NCI-H2171 (cell line): Measurements from ENCODE around the gene NEURL1B.
A peak's percentile ranks its signal among the peaks of the same experiment; 100 is the strongest.
"Not testable (repeated sequence)": the region's sequence is repeated elsewhere in the genome, so short reads cannot be mapped to it uniquely, and the experiment has no call there.

Source experiments
- DNase-seq: peaks from one replicate; lab custom pipeline; 2025; lab: John Stamatoyannopoulos, UW

The NEURL1B gene

GRCh38 chr5:172634106-172634899 lies 6.8 kb upstream of the NEURL1B start:
- DNase-seq = no peak

- DNase-seq = no peak
Observed at GRCh38 chr5:172635038-172635437, 6.0 kb upstream of the NEURL1B start.

- DNase-seq = no peak
Observed at GRCh38 chr5:172636279-172637050, 4.6 kb upstream of the NEURL1B start.

GRCh38 chr5:172637110-172637580 lies 3.9 kb upstream of the NEURL1B start:
- peak; percentile 65 for DNase-seq

GRCh38 chr5:172637740-172638139 lies 3.3 kb upstream of the NEURL1B start:
- DNase-seq = no peak

- no peak for DNase-seq
Observed at GRCh38 chr5:172638209-172638768, 2.8 kb upstream of the NEURL1B start.

GRCh38 chr5:172640139-172640538 lies 924 bp upstream of the NEURL1B start:
- DNase-seq = no peak

GRCh38 chr5:172641359-172642050 lies 442 bp downstream of the NEURL1B start:
- DNase-seq = no peak

- DNase-seq = no peak
Observed at GRCh38 chr5:172642051-172642409, 967 bp downstream of the NEURL1B start.

- no peak for DNase-seq
Observed at GRCh38 chr5:172642486-172642885, 1.4 kb downstream of the NEURL1B start.

GRCh38 chr5:172642926-172643871 lies 2.1 kb downstream of the NEURL1B start:
- DNase-seq = no peak

- no peak for DNase-seq
Observed at GRCh38 chr5:172644266-172644665, 3.2 kb downstream of the NEURL1B start.

- DNase-seq = no peak
Observed at GRCh38 chr5:172644711-172645110, 3.6 kb downstream of the NEURL1B start.

- no peak for DNase-seq
Observed at GRCh38 chr5:172645271-172646055, 4.4 kb downstream of the NEURL1B start.

- no peak for DNase-seq
Observed at GRCh38 chr5:172646716-172647285, 5.7 kb downstream of the NEURL1B start.

GRCh38 chr5:172647352-172648012 lies 6.4 kb downstream of the NEURL1B start:
- DNase-seq = no peak

- no peak for DNase-seq
Observed at GRCh38 chr5:172648013-172648381, 6.9 kb downstream of the NEURL1B start.

- DNase-seq = no peak
Observed at GRCh38 chr5:172648755-172649154, 7.7 kb downstream of the NEURL1B start.

- DNase-seq = not testable (repeated sequence)
Observed at GRCh38 chr5:172656496-172656895, 15.4 kb downstream of the NEURL1B start.
